CD4-positive, alpha-beta T cell (primary cell): ENCODE results near the gene ALS2CL. TPM values are rescaled to one million over a fixed set of nuclear protein-coding genes. Genes with fewer than 3 reads are reported as not detected.

Experiments used
- ATAC-seq: fragments of 200-7000 bp; cut with Tn5 transposase; one replicate; pipeline ENCODE4 v1.10.0; 2022; ENCODE audit warnings: mild to moderate bottlenecking; ENCODE audit not compliant: poor library complexity
- CTCF ChIA-PET: fragments of 350-600 bp; sonication (Branson Sonifier 250); formaldehyde crosslinking; loops from one replicate; lab custom pipeline; 2021; ENCODE audit warnings: antibody characterized with exemption, inconsistent platforms; lab: Charles Lee
- POLR2A ChIA-PET: fragments of 350-600 bp; sonication (Branson Sonifier 250); formaldehyde crosslinking; loops from one replicate; lab custom pipeline; 2021; ENCODE audit warnings: antibody characterized with exemption, inconsistent platforms; lab: Charles Lee
- DNase-seq, 14 experiments: peaks; one replicate each; pipeline ENCODE4 v3.0.0-alpha.2; 2013 to 2020; ENCODE audit warnings: mixed read lengths in 2 of 14
- H3K27ac ChIP-seq, 2 donors: one replicate each; pipeline versions ENCODE4 v1.5.1 to v1.7.0; 2013; ENCODE audit warnings: low read length in 2 of 2, low read depth in 1 of 2, mild to moderate bottlenecking in 1 of 2
- H3K27me3 ChIP-seq, 2 experiments: 1 replicate in 1 of 2; 2 replicates in 1 of 2; pipeline versions ENCODE4 v1.6.1 to v1.7.0; 2013; ENCODE audit warnings: low read length in 2 of 2, control low read depth in 1 of 2, mild to moderate bottlenecking in 1 of 2, moderate library complexity in 1 of 2; ENCODE audit not compliant: insufficient read depth in 2 of 2, control insufficient read depth in 1 of 2
- H3K36me3 ChIP-seq: one replicate; pipeline ENCODE4 v1.6.1; 2013; ENCODE audit warnings: low read length, control low read depth; ENCODE audit not compliant: insufficient read depth
- H3K4me1 ChIP-seq: one replicate; pipeline ENCODE4 v1.6.1; 2013; ENCODE audit warnings: low read length, control low read depth; ENCODE audit not compliant: insufficient read depth
- H3K4me3 ChIP-seq: one replicate; pipeline ENCODE4 v1.5.1; 2013; ENCODE audit warnings: mild to moderate bottlenecking, low read length, moderate library complexity
- H3K9me3 ChIP-seq, 2 experiments: 1 replicate in 1 of 2; 2 replicates in 1 of 2; pipeline versions ENCODE4 v1.6.1 to v1.7.0; 2013; ENCODE audit warnings: low read length in 2 of 2, mild to moderate bottlenecking in 2 of 2, control low read depth in 1 of 2, moderate library complexity in 1 of 2; ENCODE audit not compliant: control insufficient read depth in 1 of 2, insufficient read depth in 1 of 2
- H3K27ac Mint-ChIP-seq: one replicate; pipeline ENCODE4 v1.8.0; 2020; ENCODE audit warnings: mixed read lengths
- H3K27me3 Mint-ChIP-seq: one replicate; pipeline ENCODE4 v1.8.0; 2021; ENCODE audit warnings: mixed read lengths
- H3K36me3 Mint-ChIP-seq: one replicate; pipeline ENCODE4 v1.8.0; 2021; ENCODE audit warnings: low read depth, mixed read lengths
- H3K4me1 Mint-ChIP-seq: one replicate; pipeline ENCODE4 v1.8.0; 2021; ENCODE audit warnings: low read depth, mixed read lengths
- H3K4me3 Mint-ChIP-seq: one replicate; pipeline ENCODE4 v1.8.0; 2020; ENCODE audit warnings: mild to moderate bottlenecking, mixed read lengths
- H3K9me3 Mint-ChIP-seq: one replicate; pipeline ENCODE4 v1.8.0; 2020; ENCODE audit warnings: mixed read lengths
- intact Hi-C, 2 experiments: fragments of 100-400 bp; cut with DNase I in 1 of 2; cut with micrococcal nuclease in 1 of 2; formaldehyde crosslinking; loops; one replicate each; pipeline versions ENCODE4 v1.15.1 to v1.9.0; 2023 to 2025; cut with DNase I, micrococcal nuclease
- total RNA-seq, 174 experiments: library from RNA in 2 of 174; stranded (reverse) in 2 of 174; gene quantifications; one replicate each; pipeline ENCODE4 v1.2.3 and lab custom pipeline; 2021 to 2026
- TF ChIP-seq, protein P1 (sequence below): fragments of 200-600 bp; IDR thresholded peaks from one replicate; pipeline ENCODE4 v1.8.0; 2022; ENCODE audit warnings: antibody characterized with exemption, mild to moderate bottlenecking

ALS2CL gene
- total RNA-seq, 2 experiments from 2014 or later, result 45.8 to 47.6 TPM

- no peaks in the 10 kb centered on the region for H3K4me1 ChIP-seq
- Mint-ChIP-seq H3K27me3 (no peaks in the 10 kb centered on the region), H3K27ac (no peak overlapping the region), H3K9me3 (no peaks in the 10 kb centered on the region), H3K36me3 (peaks cover 40% of the 10 kb centered on the region), H3K4me3 (no peak overlapping the region), H3K4me1 (no peaks in the 10 kb centered on the region)
- no peak overlapping the region for H3K4me3 ChIP-seq
- no peak for DNase-seq
- no peaks in the 10 kb centered on the region for H3K9me3 ChIP-seq
- ATAC-seq, result no peak
- H3K27me3 ChIP-seq, result no peaks in the 10 kb centered on the region
- H3K27ac ChIP-seq, result no peak overlapping the region
- H3K36me3 ChIP-seq, result peaks cover 12% of the 10 kb centered on the region
- TF ChIP-seq, protein P1, sequence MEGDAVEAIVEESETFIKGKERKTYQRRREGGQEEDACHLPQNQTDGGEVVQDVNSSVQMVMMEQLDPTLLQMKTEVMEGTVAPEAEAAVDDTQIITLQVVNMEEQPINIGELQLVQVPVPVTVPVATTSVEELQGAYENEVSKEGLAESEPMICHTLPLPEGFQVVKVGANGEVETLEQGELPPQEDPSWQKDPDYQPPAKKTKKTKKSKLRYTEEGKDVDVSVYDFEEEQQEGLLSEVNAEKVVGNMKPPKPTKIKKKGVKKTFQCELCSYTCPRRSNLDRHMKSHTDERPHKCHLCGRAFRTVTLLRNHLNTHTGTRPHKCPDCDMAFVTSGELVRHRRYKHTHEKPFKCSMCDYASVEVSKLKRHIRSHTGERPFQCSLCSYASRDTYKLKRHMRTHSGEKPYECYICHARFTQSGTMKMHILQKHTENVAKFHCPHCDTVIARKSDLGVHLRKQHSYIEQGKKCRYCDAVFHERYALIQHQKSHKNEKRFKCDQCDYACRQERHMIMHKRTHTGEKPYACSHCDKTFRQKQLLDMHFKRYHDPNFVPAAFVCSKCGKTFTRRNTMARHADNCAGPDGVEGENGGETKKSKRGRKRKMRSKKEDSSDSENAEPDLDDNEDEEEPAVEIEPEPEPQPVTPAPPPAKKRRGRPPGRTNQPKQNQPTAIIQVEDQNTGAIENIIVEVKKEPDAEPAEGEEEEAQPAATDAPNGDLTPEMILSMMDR, result no peak
- intact Hi-C loops, result no loop called here
- ChIA-PET CTCF (no interaction called here), POLR2A (no interaction called here)
Observed at GRCh38 chr3:46673151-46674030, 20.1 kb downstream of the ALS2CL start.

GRCh38 chr3:46672349-46672695 lies 21.2 kb downstream of the ALS2CL start:
- H3K27me3 ChIP-seq, result no peaks in the 10 kb centered on the region
- no peak for DNase-seq
- no peak for ATAC-seq
- no peaks in the 10 kb centered on the region for H3K9me3 ChIP-seq
- ChIA-PET CTCF (no interaction called here), POLR2A (no interaction called here)
- H3K36me3 ChIP-seq, result peaks cover 12% of the 10 kb centered on the region
- TF ChIP-seq, protein P1, result no peak
- no peak overlapping the region for H3K4me3 Mint-ChIP-seq
- H3K4me1 ChIP-seq, result no peaks in the 10 kb centered on the region
- H3K27me3 Mint-ChIP-seq, result no peaks in the 10 kb centered on the region
- intact Hi-C loops, result no loop called here
- H3K4me1 Mint-ChIP-seq, result no peaks in the 10 kb centered on the region
- H3K9me3 Mint-ChIP-seq, result no peaks in the 10 kb centered on the region
- peaks cover 40% of the 10 kb centered on the region for H3K36me3 Mint-ChIP-seq
- H3K27ac ChIP-seq, result no peak overlapping the region
- H3K27ac Mint-ChIP-seq, result no peak overlapping the region
- H3K4me3 ChIP-seq, result no peak overlapping the region

DNA sequence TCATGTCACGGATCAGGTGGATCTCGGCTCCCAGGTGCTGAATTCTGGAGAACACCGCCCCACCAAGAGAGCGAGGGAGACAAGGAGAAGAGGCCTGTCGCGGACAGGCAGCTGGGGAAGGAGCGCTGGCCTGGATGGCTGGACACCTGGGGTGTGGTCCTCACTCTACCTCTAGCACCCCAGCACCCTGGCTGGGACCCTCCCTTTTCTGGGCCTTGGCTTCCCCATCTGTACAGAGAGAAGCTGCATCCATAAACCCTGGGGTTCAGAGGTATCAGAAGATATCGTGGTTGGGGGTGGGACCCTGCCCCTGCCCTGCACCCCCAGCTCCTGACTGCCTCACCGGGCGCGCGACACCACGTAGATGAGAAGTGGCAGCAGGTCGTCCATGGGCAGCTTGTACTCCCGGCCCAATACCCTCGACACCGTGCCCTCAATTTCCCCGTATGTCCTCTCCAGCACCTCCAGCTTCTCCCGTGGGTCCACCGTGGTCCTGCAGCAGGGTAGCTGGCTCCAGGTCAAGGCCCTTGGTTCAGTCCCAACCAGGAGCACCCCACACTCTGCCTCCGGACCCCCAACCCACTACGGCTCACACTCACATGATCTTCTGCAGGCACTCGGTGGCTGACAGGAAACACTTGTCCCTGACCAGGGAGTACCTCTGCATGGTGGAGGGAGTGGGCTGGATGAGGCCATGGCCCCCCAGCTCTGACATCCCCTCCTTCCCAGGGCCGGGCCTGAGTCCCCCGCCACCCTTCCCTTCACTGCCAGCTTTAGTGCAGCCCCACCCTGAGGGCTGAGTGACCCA lies 21.7 kb downstream of the ALS2CL start:
- H3K4me3 ChIP-seq, result no peak overlapping the region
- H3K4me1 ChIP-seq, result no peaks in the 10 kb centered on the region
- no peak for ATAC-seq
- no peaks in the 10 kb centered on the region for H3K9me3 Mint-ChIP-seq
- H3K36me3 ChIP-seq, result peaks cover 12% of the 10 kb centered on the region
- peaks cover 40% of the 10 kb centered on the region for H3K36me3 Mint-ChIP-seq
- no peaks in the 10 kb centered on the region for H3K4me1 Mint-ChIP-seq
- H3K27ac ChIP-seq, result no peak overlapping the region
- TF ChIP-seq, protein P1, result no peak
- CTCF ChIA-PET, result no interaction called here
- intact Hi-C loops, result no loop called here
- H3K4me3 Mint-ChIP-seq, result no peak overlapping the region
- DNase-seq, result no peak
- no peak overlapping the region for H3K27ac Mint-ChIP-seq
- POLR2A ChIA-PET, result no interaction called here
- no peaks in the 10 kb centered on the region for H3K27me3 ChIP-seq
- H3K9me3 ChIP-seq, result no peaks in the 10 kb centered on the region
- H3K27me3 Mint-ChIP-seq, result no peaks in the 10 kb centered on the region
